K562 (cell line): Measurements from ENCODE around the gene AKT1S1. TPM values are rescaled to one million over a fixed set of nuclear protein-coding genes. Genes with fewer than 3 reads are reported as not detected.

Experiments used
- ATAC-seq: fragments of 200-7000 bp; cut with Tn5 transposase; 3 replicates; pipeline ENCODE4 v1.9.1; 2020; ENCODE audit warnings: moderate library complexity
- BruUV-seq: library from RNA; stranded (reverse); fragments of 400-500 nt; replicated peaks from 2 replicates; lab custom pipeline; 2021; lab: Mats Ljungman, UMichigan
- CTCF ChIA-PET: fragments of 300-600 bp; formaldehyde crosslinking; extraction: SDS; loops from one replicate; lab custom pipeline; 2021; ENCODE audit warnings: low intra/inter-chr PET ratio; lab: Yijun Ruan, JAX
- POLR2A ChIA-PET: fragments of 300-600, 350-650 bp; sonication (Branson Sonifier 250); formaldehyde crosslinking; extraction: SDS; loops from one replicate; lab custom pipeline; 2021; ENCODE audit warnings: antibody characterized with exemption, inconsistent platforms; lab: Yijun Ruan, JAX
- DNase-seq, 4 experiments: peaks; one replicate each; pipeline versions ENCODE4 v3.0.0 to v3.0.0-alpha.2; 2011 to 2018; ENCODE audit warnings: low spot score in 3 of 4, mixed read lengths in 3 of 4; ENCODE audit errors: extremely low read depth in 1 of 4
- FAIRE-seq: peaks from 2 replicates; lab custom pipeline; 2011; peaks lifted over from hg19 to GRCh38; lab: Jason Lieb, UNC
- H2AFZ ChIP-seq: 2 replicates; pipeline ENCODE4 v1.6.0; 2011; ENCODE audit warnings: low read depth, low read length, control low read depth, inconsistent platforms
- H3K27ac ChIP-seq: fragments of 200-600 bp; 3 replicates; pipeline ENCODE4 v1.8.0; 2011; ENCODE audit warnings: low read depth, mild to moderate bottlenecking, control low read depth, inconsistent platforms, low read length, moderate library complexity, mixed read lengths; ENCODE audit errors: extremely low read depth
- H3K27me3 ChIP-seq, 2 experiments: fragments of 300-600 bp in 1 of 2; 2 replicates in 1 of 2; 3 replicates in 1 of 2; pipeline versions ENCODE4 v1.6.0 to v1.8.0; 2011; ENCODE audit warnings: inconsistent platforms in 2 of 2, low read length in 2 of 2, mild to moderate bottlenecking in 1 of 2, mixed read lengths in 1 of 2, moderate library complexity in 1 of 2; ENCODE audit not compliant: control insufficient read depth in 2 of 2, insufficient read depth in 2 of 2
- H3K36me3 ChIP-seq: fragments of 300-600 bp; 3 replicates; pipeline ENCODE4 v1.8.0; 2011; ENCODE audit warnings: mild to moderate bottlenecking, low read length, inconsistent platforms; ENCODE audit not compliant: control insufficient read depth, insufficient read depth
- H3K4me1 ChIP-seq, 2 experiments: fragments of 200-600 bp in 1 of 2; replicated peaks in 1 of 2; 2 replicates in 1 of 2; 3 replicates in 1 of 2; pipeline versions ENCODE4 v1.5.1 to v1.8.0; 2011; ENCODE audit warnings: inconsistent platforms in 2 of 2, low read length in 2 of 2, mild to moderate bottlenecking in 1 of 2, mixed read lengths in 1 of 2, moderate library complexity in 1 of 2; ENCODE audit not compliant: control insufficient read depth in 2 of 2, insufficient read depth in 2 of 2
- H3K4me2 ChIP-seq: 2 replicates; pipeline ENCODE4 v1.6.1; 2011; ENCODE audit warnings: low read length, control low read depth, inconsistent platforms, mixed read lengths; ENCODE audit not compliant: insufficient read depth
- H3K4me3 ChIP-seq: fragments of 200-600 bp; sonication (generic), shearing (Covaris generic); 2 replicates; pipeline ENCODE4 v1.5.1; 2016; ENCODE audit warnings: control low read depth, inconsistent platforms
- H3K79me2 ChIP-seq: fragments of 200-600 bp; 3 replicates; pipeline ENCODE4 v1.8.0; 2011; ENCODE audit warnings: low read length, inconsistent platforms; ENCODE audit not compliant: control insufficient read depth, insufficient read depth
- H3K9ac ChIP-seq, 2 experiments: 2 replicates each; pipeline versions ENCODE4 v1.6.0 to v1.6.1; 2011; ENCODE audit warnings: low read depth in 2 of 2, low read length in 2 of 2, control low read depth in 1 of 2, inconsistent platforms in 1 of 2, mild to moderate bottlenecking in 1 of 2, mixed read lengths in 1 of 2; ENCODE audit not compliant: insufficient read depth in 1 of 2
- H3K9me1 ChIP-seq: one replicate; pipeline ENCODE4 v1.6.0; 2011; ENCODE audit warnings: inconsistent platforms, mild to moderate bottlenecking, low read length, moderate library complexity; ENCODE audit not compliant: control insufficient read depth, insufficient read depth
- H3K9me3 ChIP-seq: replicated peaks from 2 replicates; pipeline ENCODE4 v1.5.1; 2011; ENCODE audit warnings: low read depth, low read length, inconsistent platforms; ENCODE audit not compliant: control insufficient read depth, insufficient read depth
- H4K20me1 ChIP-seq: replicated peaks from 2 replicates; pipeline ENCODE4 v1.6.1; 2011; ENCODE audit warnings: low read length, inconsistent platforms, mixed read lengths; ENCODE audit not compliant: control insufficient read depth, insufficient read depth
- EGR1 ChIP-seq: fragments of 450-650 bp; conservative IDR thresholded peaks from 2 replicates; pipeline ENCODE4 v1.6.1; 2017; ENCODE audit warnings: mild to moderate bottlenecking
- ESRRA ChIP-seq: fragments of 450-650 bp; IDR thresholded peaks from 2 replicates; pipeline ENCODE4 v1.6.1; 2014; ENCODE audit warnings: low read depth, mild to moderate bottlenecking, moderate library complexity, borderline replicate concordance
- GATAD2A ChIP-seq: fragments of 450-650 bp; IDR thresholded peaks from 2 replicates; pipeline ENCODE4 v1.6.1; 2017
- HNRNPH1 ChIP-seq: fragments of 200-400 bp; formaldehyde crosslinking; optimal IDR thresholded peaks from 2 replicates; pipeline ENCODE3; 2017; ENCODE audit warnings: low read depth, mild to moderate bottlenecking, low read length, moderate library complexity
- NR1H2 ChIP-seq: sonication (generic); formaldehyde crosslinking; IDR thresholded peaks from 2 replicates; pipeline ENCODE4 v1.4.0; 2020; ENCODE audit warnings: mild to moderate bottlenecking, missing genetic modification reagents
- NR2C2 ChIP-seq, 2 experiments: fragments of 200-800 bp in 1 of 2; sonication (Bioruptor generic) in 1 of 2; sonication (generic) in 1 of 2; formaldehyde crosslinking in 1 of 2; IDR thresholded peaks; 2 replicates each; pipeline versions ENCODE4 v1.6.1 to v1.8.0; 2016 to 2022; ENCODE audit warnings: mild to moderate bottlenecking in 1 of 2, missing compliant biosample characterization in 1 of 2, missing genetic modification characterization in 1 of 2, missing genetic modification reagents in 1 of 2
- PCBP2 ChIP-seq: fragments of 200-400 bp; formaldehyde crosslinking; IDR thresholded peaks from 2 replicates; pipeline ENCODE4 v1.6.1; 2018; ENCODE audit warnings: low read length, low read depth, mild to moderate bottlenecking, moderate library complexity; ENCODE audit not compliant: poor library complexity, severe bottlenecking
- ZNF133 ChIP-seq: fragments of 250-450 bp; sonication (Bioruptor Pico); IDR thresholded peaks from 2 replicates; pipeline ENCODE4 v1.4.0; 2020; ENCODE audit warnings: mild to moderate bottlenecking
- WGBS: fragments of 100-300 bp; shearing (Covaris generic); methylation state at CpG from one replicate; pipeline ENCODE4 v1.1.6; 2016; ENCODE audit warnings: low coverage, mixed read lengths; ENCODE audit not compliant: insufficient coverage; ENCODE audit errors: missing lambda C conversion rate; 5-methylcytosine and 5-hydroxymethylcytosine counted together
- in situ Hi-C: fragments of 300-500 bp; cut with MboI; formaldehyde crosslinking; loops from 4 replicates; pipeline ENCODE4 v1.15.0; 2018; ENCODE audit warnings: inconsistent platforms, mixed read lengths
- intact Hi-C: fragments of 100-400 bp; cut with micrococcal nuclease; formaldehyde crosslinking; loops from 2 replicates; pipeline ENCODE4 v1.14.2; 2022
- polyA plus RNA-seq, 8 experiments: library from polyadenylated mRNA; depleted of rRNA in 4 of 8; stranded (reverse) in 5 of 8; unstranded in 3 of 8; fragments of >200 nt; fragmentation: Nextera tagmentation in 2 of 8; fragmentation: Illumina TruSeq in 1 of 8; extraction: Ambion mirVana in 2 of 8; extraction: Trizol in 1 of 8; gene quantifications; 2 replicates each; pipeline versions ENCODE4 v1.2.1 to v1.2.3, GENCODE V29; 2011 to 2014; ENCODE audit warnings: inconsistent platforms in 1 of 8, missing spikeins in 1 of 8
- total RNA-seq, 7 experiments: library from RNA; depleted of rRNA in 6 of 7; stranded (reverse); fragments of >200 nt in 6 of 7; fragmentation: Illumina TruSeq in 2 of 7; extraction: Trizol in 2 of 7; gene quantifications; 2 replicates each; pipeline versions ENCODE4 v1.2.1 to v1.2.3, GENCODE V29; 2011 to 2021; ENCODE audit warnings: low replicate concordance in 1 of 7
- TF ChIP-seq, protein P1 (sequence below), 2 experiments: fragments of 450-650 bp; IDR thresholded peaks; 2 replicates each; pipeline ENCODE4 v1.6.1; 2018; ENCODE audit warnings: mild to moderate bottlenecking in 2 of 2, low read depth in 1 of 2; ENCODE audit not compliant: partially characterized antibody in 2 of 2

The AKT1S1 gene
- total and polyA plus RNA-seq, 9 of the 15 experiments (the other 6 are each of a cell fraction or from before 2014, with no cell fraction given), result 1.2 to 50.3 (median 17.1) TPM

DNA sequence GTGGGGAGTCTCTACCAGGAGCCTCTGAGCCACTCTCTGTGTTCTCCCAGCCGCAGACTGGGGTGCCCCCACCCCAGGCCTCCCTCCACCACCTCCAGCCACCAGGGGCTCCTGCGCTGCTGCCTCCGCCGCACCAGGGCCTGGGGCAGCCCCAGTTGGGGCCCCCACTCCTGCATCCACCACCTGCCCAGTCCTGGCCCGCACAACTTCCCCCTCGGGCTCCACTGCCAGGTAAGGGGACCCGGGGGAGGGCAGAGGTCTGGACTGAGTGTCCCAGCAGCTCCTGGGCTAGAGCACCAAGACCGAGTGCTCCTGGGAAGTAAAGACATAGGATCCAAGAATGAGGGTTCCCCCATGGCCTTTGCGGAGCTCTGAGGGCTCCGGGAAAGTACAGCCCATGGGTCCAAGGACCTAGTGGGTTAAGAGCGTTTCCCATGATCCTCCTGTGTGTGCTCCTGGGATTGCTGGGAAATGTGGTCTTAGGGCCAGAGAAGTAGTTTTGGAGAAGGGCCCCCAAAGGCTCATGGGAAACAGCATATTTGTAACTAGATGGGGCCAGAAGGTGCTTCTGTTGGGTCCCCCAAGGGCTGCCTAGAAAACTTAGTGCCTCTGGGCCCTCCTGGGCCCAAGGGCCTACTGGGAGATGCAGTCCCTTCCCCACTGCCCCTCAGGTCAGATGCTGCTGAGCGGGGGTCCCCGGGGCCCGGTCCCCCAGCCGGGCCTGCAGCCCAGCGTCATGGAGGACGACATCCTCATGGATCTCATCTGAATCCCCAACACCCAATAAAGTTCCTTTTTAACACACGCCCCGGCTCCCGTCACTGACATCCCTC lies 40.8 kb downstream of the AKT1S1 start (continued):
- TF ChIP-seq, protein P1, sequence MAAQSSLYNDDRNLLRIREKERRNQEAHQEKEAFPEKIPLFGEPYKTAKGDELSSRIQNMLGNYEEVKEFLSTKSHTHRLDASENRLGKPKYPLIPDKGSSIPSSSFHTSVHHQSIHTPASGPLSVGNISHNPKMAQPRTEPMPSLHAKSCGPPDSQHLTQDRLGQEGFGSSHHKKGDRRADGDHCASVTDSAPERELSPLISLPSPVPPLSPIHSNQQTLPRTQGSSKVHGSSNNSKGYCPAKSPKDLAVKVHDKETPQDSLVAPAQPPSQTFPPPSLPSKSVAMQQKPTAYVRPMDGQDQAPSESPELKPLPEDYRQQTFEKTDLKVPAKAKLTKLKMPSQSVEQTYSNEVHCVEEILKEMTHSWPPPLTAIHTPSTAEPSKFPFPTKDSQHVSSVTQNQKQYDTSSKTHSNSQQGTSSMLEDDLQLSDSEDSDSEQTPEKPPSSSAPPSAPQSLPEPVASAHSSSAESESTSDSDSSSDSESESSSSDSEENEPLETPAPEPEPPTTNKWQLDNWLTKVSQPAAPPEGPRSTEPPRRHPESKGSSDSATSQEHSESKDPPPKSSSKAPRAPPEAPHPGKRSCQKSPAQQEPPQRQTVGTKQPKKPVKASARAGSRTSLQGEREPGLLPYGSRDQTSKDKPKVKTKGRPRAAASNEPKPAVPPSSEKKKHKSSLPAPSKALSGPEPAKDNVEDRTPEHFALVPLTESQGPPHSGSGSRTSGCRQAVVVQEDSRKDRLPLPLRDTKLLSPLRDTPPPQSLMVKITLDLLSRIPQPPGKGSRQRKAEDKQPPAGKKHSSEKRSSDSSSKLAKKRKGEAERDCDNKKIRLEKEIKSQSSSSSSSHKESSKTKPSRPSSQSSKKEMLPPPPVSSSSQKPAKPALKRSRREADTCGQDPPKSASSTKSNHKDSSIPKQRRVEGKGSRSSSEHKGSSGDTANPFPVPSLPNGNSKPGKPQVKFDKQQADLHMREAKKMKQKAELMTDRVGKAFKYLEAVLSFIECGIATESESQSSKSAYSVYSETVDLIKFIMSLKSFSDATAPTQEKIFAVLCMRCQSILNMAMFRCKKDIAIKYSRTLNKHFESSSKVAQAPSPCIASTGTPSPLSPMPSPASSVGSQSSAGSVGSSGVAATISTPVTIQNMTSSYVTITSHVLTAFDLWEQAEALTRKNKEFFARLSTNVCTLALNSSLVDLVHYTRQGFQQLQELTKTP (IDR thresholded peaks at IDR 0.05; ENCODE audit: low read depth in 1 of 2, partially characterized antibody in 2 of 2), result peak in 1 of 2 experiments; percentile 91
- TF ChIP-seq GATAD2A (no peak), NR2C2 (CRISPR knock-in tag; IDR thresholded peaks at IDR 0.05) (no peak), NR2C2 (tag; IDR thresholded peaks at IDR 0.05) (no peak), HNRNPH1 (no peak)

DNA sequence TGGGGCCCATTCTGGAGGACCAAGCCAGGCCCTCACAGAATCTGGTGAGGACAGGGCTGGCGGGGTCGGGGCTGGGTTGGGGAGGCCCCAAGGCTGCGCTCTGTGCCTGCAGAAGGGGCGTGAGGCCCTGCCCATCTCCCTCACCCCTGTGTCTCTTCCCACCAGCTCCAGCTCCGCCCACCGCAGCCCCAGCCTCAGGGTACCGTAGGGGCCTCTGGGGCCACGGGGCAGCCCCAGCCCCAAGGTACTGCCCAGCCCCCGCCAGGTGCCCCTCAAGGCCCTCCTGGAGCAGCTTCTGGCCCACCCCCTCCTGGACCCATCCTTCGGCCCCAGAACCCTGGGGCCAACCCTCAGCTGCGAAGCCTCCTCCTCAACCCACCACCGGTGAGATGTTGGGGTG lies 41.6 kb downstream of the AKT1S1 start:
- Histone ChIP-seq H3K4me3 (no peak overlapping the region), H3K9me3 (no peaks in the 10 kb centered on the region), H3K9me1 (peaks cover 2% of the 10 kb centered on the region), H4K20me1 (no peaks in the 10 kb centered on the region), H3K36me3 (peaks cover 93% of the 10 kb centered on the region), H3K27ac (no peak overlapping the region), H2AFZ (no peak overlapping the region), H3K79me2 (no peaks in the 10 kb centered on the region), H3K4me1 (peaks cover 0 to 16% of the 10 kb centered on the region in 2 experiments; a peak in 1 of 5 replicates), H3K27me3 (no peaks in the 10 kb centered on the region), H3K9ac (peak overlapping the region in 1 of 2 experiments; percentile 33; a peak in 1 of 4 replicates), H3K4me2 (no peak overlapping the region)
- intact Hi-C loops (no loop called here), in situ Hi-C loops (no loop called here)
- POLR2A ChIA-PET, result interaction anchor here (0.9 kb wide), 3 partner anchors 8 to 15 kb away, joined by 3 to 5 read pairs (median 5); no protein-coding TSS in a partner anchor
- 96% methylated on average over 4 of the region's 12 CpGs for WGBS
- CTCF ChIA-PET, result no interaction called here
- no peak for ATAC-seq
- FAIRE-seq, result no peak
- no TSS peak for BruUV-seq
- no peak for DNase-seq
- no peak for TF ChIP-seq ESRRA
- TF ChIP-seq PCBP2, result no peak
- no peak for TF ChIP-seq NR1H2 (CRISPR knock-in tag)
- TF ChIP-seq ZNF133 (CRISPR knock-in tag), result no peak
- TF ChIP-seq EGR1, result no peak
